Activated B cell treated with CpG ODN at 0.5 μM for 24 hours (primary cell): ENCODE data around the gene RCCD1. TPM values are rescaled to one million over a fixed set of nuclear protein-coding genes. Genes with fewer than 3 reads are reported as not detected.

Source experiments
- ATAC-seq: fragments of 200-7000 bp; cut with Tn5 transposase; one replicate; pipeline ENCODE4 v1.10.0; 2021; ENCODE audit warnings: low read depth, mild to moderate bottlenecking, moderate library complexity
- CTCF ChIA-PET: fragments of 350-600 bp; sonication (Branson Sonifier 250); formaldehyde crosslinking; loops from one replicate; lab custom pipeline; 2021; ENCODE audit warnings: antibody characterized with exemption; lab: Charles Lee
- POLR2A ChIA-PET: fragments of 350-600 bp; sonication (Branson Sonifier 250); formaldehyde crosslinking; loops from one replicate; lab custom pipeline; 2021; ENCODE audit warnings: antibody characterized with exemption; lab: Charles Lee
- DNase-seq: peaks from one replicate; pipeline ENCODE4 v3.0.0; 2022
- H3K27ac Mint-ChIP-seq: one replicate; pipeline ENCODE4 v1.8.0; 2020; ENCODE audit warnings: mixed read lengths
- H3K27me3 Mint-ChIP-seq: one replicate; pipeline ENCODE4 v1.8.0; 2021; ENCODE audit warnings: mixed read lengths
- H3K36me3 Mint-ChIP-seq: one replicate; pipeline ENCODE4 v1.8.0; 2021; ENCODE audit warnings: low read depth, mixed read lengths
- H3K4me1 Mint-ChIP-seq: one replicate; pipeline ENCODE4 v1.8.0; 2021; ENCODE audit warnings: mixed read lengths
- H3K4me3 Mint-ChIP-seq: one replicate; pipeline ENCODE4 v1.8.0; 2020; ENCODE audit warnings: mild to moderate bottlenecking, mixed read lengths
- H3K9me3 Mint-ChIP-seq: one replicate; pipeline ENCODE4 v1.8.0; 2020; ENCODE audit warnings: mixed read lengths
- intact Hi-C: fragments of 100-400 bp; cut with micrococcal nuclease; formaldehyde crosslinking; loops from one replicate; pipeline ENCODE4 v1.15.1; 2024
- total RNA-seq: library from RNA; stranded (reverse); gene quantifications from 2 replicates; pipeline ENCODE4 v1.2.3, GENCODE V29; 2022
- TF ChIP-seq, protein P1 (sequence below): fragments of 200-600 bp; IDR thresholded peaks from one replicate; pipeline ENCODE4 v1.8.0; 2022; ENCODE audit warnings: antibody characterized with exemption, mild to moderate bottlenecking

RCCD1 gene
- total RNA-seq, 1 donor from 2014 or later: 19.3 TPM

DNA sequence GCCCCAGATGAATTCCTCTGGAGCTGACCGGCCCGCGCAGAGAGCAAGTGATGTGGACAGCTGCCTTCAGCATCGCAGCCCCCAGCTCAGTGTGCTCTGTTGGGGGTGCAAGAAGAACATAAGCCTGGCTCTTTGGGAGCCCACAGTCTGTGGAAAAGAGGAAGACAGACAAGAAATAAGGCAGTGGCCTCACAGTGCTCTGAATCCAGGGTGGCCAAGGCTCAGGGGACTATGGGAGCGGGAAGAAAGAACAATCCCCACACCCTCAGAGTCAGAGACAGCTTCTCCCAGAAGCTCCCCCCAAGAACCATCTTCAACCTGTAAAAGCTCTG, 22.1 kb upstream of the RCCD1 start:
- DNase-seq: no peak
- TF ChIP-seq, protein P1, sequence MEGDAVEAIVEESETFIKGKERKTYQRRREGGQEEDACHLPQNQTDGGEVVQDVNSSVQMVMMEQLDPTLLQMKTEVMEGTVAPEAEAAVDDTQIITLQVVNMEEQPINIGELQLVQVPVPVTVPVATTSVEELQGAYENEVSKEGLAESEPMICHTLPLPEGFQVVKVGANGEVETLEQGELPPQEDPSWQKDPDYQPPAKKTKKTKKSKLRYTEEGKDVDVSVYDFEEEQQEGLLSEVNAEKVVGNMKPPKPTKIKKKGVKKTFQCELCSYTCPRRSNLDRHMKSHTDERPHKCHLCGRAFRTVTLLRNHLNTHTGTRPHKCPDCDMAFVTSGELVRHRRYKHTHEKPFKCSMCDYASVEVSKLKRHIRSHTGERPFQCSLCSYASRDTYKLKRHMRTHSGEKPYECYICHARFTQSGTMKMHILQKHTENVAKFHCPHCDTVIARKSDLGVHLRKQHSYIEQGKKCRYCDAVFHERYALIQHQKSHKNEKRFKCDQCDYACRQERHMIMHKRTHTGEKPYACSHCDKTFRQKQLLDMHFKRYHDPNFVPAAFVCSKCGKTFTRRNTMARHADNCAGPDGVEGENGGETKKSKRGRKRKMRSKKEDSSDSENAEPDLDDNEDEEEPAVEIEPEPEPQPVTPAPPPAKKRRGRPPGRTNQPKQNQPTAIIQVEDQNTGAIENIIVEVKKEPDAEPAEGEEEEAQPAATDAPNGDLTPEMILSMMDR: peak; percentile 9
- Mint-ChIP-seq H3K4me1 (peaks cover 53% of the 10 kb centered on the region), H3K9me3 (no peaks in the 10 kb centered on the region), H3K27ac (peak overlapping the region; percentile 97), H3K4me3 (peak overlapping the region; percentile 96), H3K27me3 (no peaks in the 10 kb centered on the region), H3K36me3 (peaks cover 9% of the 10 kb centered on the region)
- CTCF ChIA-PET: interaction anchor here (0.8 to 8.7 kb wide), 21 partner anchors 10 to 640 kb away, joined by 3 to 193 read pairs (median 6); partner anchors contain the start of genes BLM, FES, MAN2A2 and RCCD1
- POLR2A ChIA-PET: interaction anchor here (0.5 to 8.7 kb wide), 17 partner anchors 9 to 667 kb away, joined by 3 to 213 read pairs (median 5); partner anchors contain the start of genes BLM, FES, MAN2A2 and NGRN
- no peak for ATAC-seq
- intact Hi-C loops: loop anchor here (1.0 to 5.0 kb wide), 6 partner anchors 265 to 830 kb away; partner anchors contain the start of genes CIB1, GDPGP1, IDH2 and IQGAP1

DNA sequence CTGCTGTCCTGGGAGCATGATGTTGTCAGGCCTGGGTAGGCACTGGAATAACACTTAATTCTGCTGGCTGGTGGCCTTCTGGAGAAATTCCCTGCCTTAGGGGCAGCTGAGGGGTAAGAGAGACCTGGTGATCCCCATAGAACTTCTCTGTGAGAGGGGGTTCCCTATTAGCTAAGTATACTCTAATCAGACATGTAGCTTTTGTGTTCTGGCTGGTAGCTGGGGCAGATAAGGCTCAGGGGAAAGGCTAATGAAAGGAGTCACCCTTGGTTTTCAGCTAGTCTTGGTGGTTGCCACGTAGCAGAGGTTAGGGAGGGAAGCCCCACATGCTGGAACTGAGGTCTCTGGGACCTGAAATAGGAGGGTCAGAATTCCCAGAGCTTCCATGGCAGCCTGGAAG, 21.4 kb upstream of the RCCD1 start:
- ATAC-seq (no peak), DNase-seq (no peak)
- no peaks in the 10 kb centered on the region for H3K9me3 Mint-ChIP-seq
- no peak overlapping the region for H3K4me3 Mint-ChIP-seq
- ChIA-PET CTCF (interaction anchor here (0.6 to 8.7 kb wide), 12 partner anchors 10 to 677 kb away, joined by 3 to 193 read pairs (median 10); partner anchors contain the start of genes FES and MAN2A2), POLR2A (interaction anchor here (1.0 to 8.7 kb wide), 8 partner anchors 23 to 339 kb away, joined by 3 to 213 read pairs (median 8); partner anchors contain the start of genes BLM, FES and MAN2A2)
- H3K4me1 Mint-ChIP-seq: peaks cover 53% of the 10 kb centered on the region
- peaks cover 10% of the 10 kb centered on the region for H3K36me3 Mint-ChIP-seq
- H3K27ac Mint-ChIP-seq: peak overlapping the region; percentile 35
- H3K27me3 Mint-ChIP-seq: no peaks in the 10 kb centered on the region
- intact Hi-C loops: loop anchor here (5.0 kb wide), 5 partner anchors 266 to 831 kb away; partner anchors contain the start of genes CIB1, GDPGP1 and IDH2
- TF ChIP-seq, protein P1: no peak

DNA sequence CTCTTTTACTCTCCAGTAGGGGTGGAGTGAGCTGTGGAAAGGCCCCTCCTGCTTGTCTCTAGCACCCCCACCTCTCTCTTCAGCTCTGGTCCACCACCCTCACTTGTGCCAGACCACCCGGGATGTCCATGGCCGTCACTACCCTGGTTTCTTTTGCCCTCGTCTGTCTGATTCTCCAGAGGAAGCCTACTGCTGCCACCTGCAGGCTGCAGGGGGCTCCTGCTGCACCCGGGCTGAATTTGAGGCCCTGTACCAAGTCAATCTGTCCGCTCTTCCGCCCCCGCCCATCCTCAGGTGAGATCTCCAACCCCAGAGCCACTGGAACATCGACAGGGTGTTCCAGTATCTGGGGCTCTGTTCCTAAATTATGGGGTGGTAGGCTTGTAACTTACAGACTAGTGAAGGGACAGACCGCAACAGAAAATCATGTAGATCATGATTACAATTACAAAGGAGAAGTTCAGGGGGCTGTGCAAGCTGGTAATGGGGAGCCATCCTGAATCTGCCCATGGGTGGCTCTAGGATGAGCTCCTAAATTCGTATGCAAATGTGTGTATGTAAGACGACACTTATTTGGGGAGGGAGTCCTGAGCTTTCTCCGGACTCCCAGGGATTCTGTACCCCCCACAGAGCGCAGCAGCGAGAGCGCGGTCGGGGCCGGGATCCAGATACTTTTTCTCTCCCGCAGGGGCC, 20.3 kb upstream of the RCCD1 start:
- intact Hi-C loops: loop anchor here (1.0 to 5.0 kb wide), 10 partner anchors 32 to 832 kb away; partner anchors contain the start of genes BLM, CIB1, GDPGP1 and IDH2
- Mint-ChIP-seq H3K27ac (peak overlapping the region; percentile 93), H3K4me3 (peak overlapping the region; percentile 89), H3K36me3 (peaks cover 15% of the 10 kb centered on the region), H3K27me3 (no peaks in the 10 kb centered on the region), H3K4me1 (peaks cover 47% of the 10 kb centered on the region), H3K9me3 (no peaks in the 10 kb centered on the region)
- TF ChIP-seq, protein P1: no peak
- ATAC-seq: peak; percentile 35
- POLR2A ChIA-PET: interaction anchor here (0.5 to 8.7 kb wide), 15 partner anchors 9 to 701 kb away, joined by 3 to 213 read pairs (median 6); partner anchors contain the start of genes BLM, CIB1, FES and GDPGP1
- peak; percentile 76 for DNase-seq
- CTCF ChIA-PET: interaction anchor here (0.8 to 8.7 kb wide), 18 partner anchors 9 to 615 kb away, joined by 3 to 193 read pairs (median 4); partner anchors contain the start of genes FES, MAN2A2 and RCCD1

DNA sequence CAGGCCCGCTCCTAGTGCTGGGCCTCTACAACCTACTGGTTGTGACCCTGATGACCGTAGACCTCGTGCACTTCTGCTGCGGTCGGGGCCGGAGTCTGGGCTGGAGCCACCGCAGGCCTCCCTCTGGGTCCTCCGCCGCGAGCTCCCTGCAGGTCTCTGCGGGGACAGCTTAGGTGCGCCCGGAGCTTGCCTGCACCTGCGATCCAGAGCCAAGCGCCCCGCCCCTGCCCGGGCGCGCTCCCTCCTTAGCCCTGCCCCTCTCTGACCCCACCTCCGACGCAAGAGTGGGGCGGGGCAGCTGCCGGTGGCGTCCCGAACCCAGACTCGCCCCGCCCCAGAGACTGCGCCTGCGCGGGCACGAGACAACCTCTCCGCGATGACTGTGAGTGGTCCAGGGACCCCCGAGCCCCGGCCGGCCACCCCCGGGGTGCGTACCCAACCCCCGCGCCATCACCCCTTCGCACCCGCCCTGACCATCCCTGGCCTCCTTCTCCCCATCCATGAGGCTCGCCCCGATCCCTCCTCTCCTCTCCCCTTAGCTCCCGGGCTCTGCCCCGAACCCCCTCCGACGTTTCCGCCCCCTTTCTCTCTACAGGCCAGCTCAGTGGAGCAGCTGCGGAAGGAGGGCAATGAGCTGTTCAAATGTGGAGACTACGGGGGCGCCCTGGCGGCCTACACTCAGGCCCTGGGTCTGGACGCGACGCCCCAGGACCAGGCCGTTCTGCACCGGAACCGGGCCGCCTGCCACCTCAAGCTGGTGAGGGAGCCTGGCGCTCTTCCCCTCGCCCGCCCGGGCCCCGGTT, 19.5 kb upstream of the RCCD1 start, which contains the start of gene UNC45A:
Gene UNC45A, plus strand, starts transcription at position 337 of the 803 bp plus-strand sequence. Its CDS starts 40 bp downstream, at position 377.
- ATAC-seq (peak; percentile 76), DNase-seq (peak; percentile 98)
- ChIA-PET POLR2A (interaction anchor here (0.5 to 8.7 kb wide), 22 partner anchors 8 to 1965 kb away, joined by 3 to 213 read pairs (median 4); partner anchors contain the start of genes BLM, CIB1, FES and GDPGP1), CTCF (interaction anchor here (0.6 to 8.7 kb wide), 15 partner anchors 19 to 616 kb away, joined by 3 to 193 read pairs (median 4); partner anchors contain the start of genes BLM, FES, MAN2A2 and RCCD1)
- intact Hi-C loops: loop anchor here (1.0 to 5.0 kb wide), 13 partner anchors 19 to 1243 kb away; partner anchors contain the start of genes BLM, CIB1, GDPGP1 and IDH2
- Mint-ChIP-seq H3K36me3 (peaks cover 22% of the 10 kb centered on the region), H3K9me3 (no peaks in the 10 kb centered on the region), H3K27ac (peak within 1 kb of the TSS; percentile 93), H3K4me3 (peak within 1 kb of the TSS; percentile 89), H3K4me1 (peaks cover 41% of the 10 kb centered on the region), H3K27me3 (no peaks in the 10 kb centered on the region)
- TF ChIP-seq, protein P1: no peak
